HepG2 (cell line): Measurements from ENCODE around the gene GNG3. TPM values are rescaled to one million over a fixed set of nuclear protein-coding genes. Genes with fewer than 3 reads are reported as not detected.

Experiments used
- ATAC-seq: fragments of 200-7000 bp; cut with Tn5 transposase; 3 replicates; pipeline ENCODE4 v1.9.1; 2020; ENCODE audit warnings: mild to moderate bottlenecking, moderate library complexity
- BruUV-seq: library from RNA; stranded (reverse); fragments of 400-500 nt; replicated peaks from 2 replicates; lab custom pipeline; 2021; lab: Mats Ljungman, UMichigan
- CTCF ChIA-PET: fragments of 300-600 bp; formaldehyde crosslinking; extraction: SDS; loops from one replicate; lab custom pipeline; 2021; ENCODE audit warnings: low total read pairs, inconsistent platforms, low intra/inter-chr PET ratio; lab: Yijun Ruan, JAX
- POLR2A ChIA-PET: fragments of 350-600 bp; sonication (Branson Sonifier 250); formaldehyde crosslinking; loops from one replicate; lab custom pipeline; 2020; ENCODE audit warnings: antibody characterized with exemption, inconsistent platforms; lab: Yijun Ruan, JAX
- DNase-seq: peaks from one replicate; pipeline ENCODE4 v3.0.0-alpha.2; 2015; ENCODE audit warnings: low spot score
- FAIRE-seq: peaks from 3 replicates; lab custom pipeline; 2011; peaks lifted over from hg19 to GRCh38; lab: Jason Lieb, UNC
- H2AFZ ChIP-seq: one replicate; pipeline ENCODE4 v1.6.1; 2011; ENCODE audit warnings: low read length, inconsistent platforms
- H3K27ac ChIP-seq: fragments of 300-600 bp; 3 replicates; pipeline ENCODE4 v1.8.0; 2011; ENCODE audit warnings: mixed run types, mild to moderate bottlenecking, mixed read lengths, low read length, inconsistent platforms; ENCODE audit not compliant: insufficient read depth; ENCODE audit errors: extremely low read length
- H3K27me3 ChIP-seq, 2 experiments: fragments of 200-600 bp in 1 of 2; 2 replicates in 1 of 2; 3 replicates in 1 of 2; pipeline versions ENCODE4 v1.6.0 to v1.8.0; 2011; ENCODE audit warnings: low read length in 2 of 2, mild to moderate bottlenecking in 2 of 2, moderate library complexity in 2 of 2, inconsistent platforms in 1 of 2; ENCODE audit not compliant: insufficient read depth in 2 of 2, control insufficient read depth in 1 of 2
- H3K36me3 ChIP-seq, 2 experiments: fragments of 200-600 bp in 1 of 2; replicated peaks in 1 of 2; 2 replicates in 1 of 2; 3 replicates in 1 of 2; pipeline versions ENCODE4 v1.5.1 to v1.8.0; 2011; ENCODE audit warnings: low read length in 2 of 2, inconsistent platforms in 1 of 2; ENCODE audit not compliant: insufficient read depth in 2 of 2, control insufficient read depth in 1 of 2
- H3K4me1 ChIP-seq: 2 replicates; pipeline ENCODE4 v1.5.1; 2012; ENCODE audit warnings: low read length, inconsistent platforms; ENCODE audit not compliant: insufficient read depth
- H3K4me2 ChIP-seq: 2 replicates; pipeline ENCODE4 v1.6.0; 2011; ENCODE audit warnings: low read depth, low read length, inconsistent platforms
- H3K4me3 ChIP-seq, 3 experiments: fragments of 200-600 bp in 1 of 3; sonication (generic), shearing (Covaris generic) in 1 of 3; replicated peaks in 1 of 3; 2 replicates each; pipeline ENCODE4 v1.5.1; 2011 to 2016; ENCODE audit warnings: low read length in 3 of 3, inconsistent platforms in 2 of 3, low read depth in 2 of 3, mild to moderate bottlenecking in 2 of 3, control low read depth in 1 of 3, mixed read lengths in 1 of 3; ENCODE audit not compliant: insufficient read depth in 1 of 3
- H3K79me2 ChIP-seq: one replicate; pipeline ENCODE4 v1.6.1; 2011; ENCODE audit warnings: low read length, inconsistent platforms; ENCODE audit not compliant: insufficient read depth
- H3K9ac ChIP-seq: 2 replicates; pipeline ENCODE4 v1.6.0; 2011; ENCODE audit warnings: mild to moderate bottlenecking, low read depth, low read length, inconsistent platforms; ENCODE audit not compliant: insufficient read depth
- H3K9me3 ChIP-seq: 2 replicates; pipeline ENCODE4 v1.5.1; 2012; ENCODE audit warnings: mild to moderate bottlenecking, low read length
- H4K20me1 ChIP-seq: 2 replicates; pipeline ENCODE4 v1.6.0; 2011; ENCODE audit warnings: inconsistent platforms, mild to moderate bottlenecking, low read length, moderate library complexity; ENCODE audit not compliant: insufficient read depth
- CBX2 ChIP-seq, 2 experiments: fragments of 200-600 bp in 1 of 2; sonication (generic); formaldehyde crosslinking in 1 of 2; IDR thresholded peaks; 2 replicates each; pipeline versions ENCODE4 v1.7.0 to v1.8.1; 2018 to 2022; ENCODE audit warnings: low read depth in 2 of 2, low read length in 1 of 2, mild to moderate bottlenecking in 1 of 2, missing genetic modification reagents in 1 of 2
- HNRNPH1 ChIP-seq: fragments of 200-400 bp; formaldehyde crosslinking; optimal IDR thresholded peaks from 2 replicates; pipeline ENCODE3; 2017; ENCODE audit warnings: mild to moderate bottlenecking, low read depth, low read length
- HNRNPL ChIP-seq: fragments of 200-400 bp; formaldehyde crosslinking; IDR thresholded peaks from 2 replicates; pipeline ENCODE4 v1.6.1; 2017; ENCODE audit warnings: mild to moderate bottlenecking, low read depth, low read length
- HNRNPLL ChIP-seq: fragments of 200-400 bp; formaldehyde crosslinking; IDR thresholded peaks from 2 replicates; pipeline ENCODE4 v1.6.1; 2017; ENCODE audit warnings: mild to moderate bottlenecking, low read depth, low read length; ENCODE audit not compliant: poor library complexity, severe bottlenecking
- KMT2B ChIP-seq: IDR thresholded peaks from 2 replicates; pipeline ENCODE4 v1.6.1; 2016; ENCODE audit warnings: missing genetic modification reagents, missing compliant biosample characterization
- MBNL3 ChIP-seq: fragments of 250-450 bp; sonication (Bioruptor Pico); conservative IDR thresholded peaks from 2 replicates; pipeline ENCODE4 v1.8.0; 2022; ENCODE audit warnings: mild to moderate bottlenecking, inconsistent platforms
- NCOA1 ChIP-seq: sonication (generic); formaldehyde crosslinking; IDR thresholded peaks from 2 replicates; pipeline ENCODE4 v1.9.0; 2021; ENCODE audit warnings: missing genetic modification reagents
- SALL1 ChIP-seq: sonication (generic); formaldehyde crosslinking; IDR thresholded peaks from 2 replicates; pipeline ENCODE4 v1.8.0; 2022; ENCODE audit warnings: mild to moderate bottlenecking, missing genetic modification reagents
- SETDB1 ChIP-seq: sonication (generic); formaldehyde crosslinking; IDR thresholded peaks from 2 replicates; pipeline ENCODE4 v1.5.1; 2020; ENCODE audit warnings: missing genetic modification reagents, mild to moderate bottlenecking, borderline replicate concordance
- ZNF180 ChIP-seq: sonication (generic); formaldehyde crosslinking; IDR thresholded peaks from 2 replicates; pipeline ENCODE4 v1.4.0; 2020; ENCODE audit warnings: low read depth, missing genetic modification reagents, borderline replicate concordance
- ZNF773 ChIP-seq: sonication (generic); formaldehyde crosslinking; IDR thresholded peaks from 2 replicates; pipeline ENCODE4 v1.4.0; 2020; ENCODE audit warnings: missing genetic modification reagents, borderline replicate concordance
- WGBS: methylation state at CpG from one replicate; pipeline ENCODE4 v1.1.6; 2017; ENCODE audit warnings: low lambda C conversion rate; 5-methylcytosine and 5-hydroxymethylcytosine counted together
- in situ Hi-C: cut with HindIII; loops from 2 replicates; pipeline ENCODE4 v1.10.0; 2017; ENCODE audit warnings: low pct_unique_long_range_greater_than_20kb; ENCODE audit not compliant: extremely low pct_ligation_motif_present
- intact Hi-C: fragments of 100-400 bp; cut with micrococcal nuclease; formaldehyde crosslinking; loops from one replicate; pipeline ENCODE4 v1.10.0; 2022; ENCODE audit not compliant: unreplicated experiment
- polyA plus RNA-seq, 8 experiments: library from polyadenylated mRNA; depleted of rRNA in 3 of 8; stranded (reverse) in 7 of 8; unstranded in 1 of 8; fragments of >200 nt; fragmentation: Illumina TruSeq in 4 of 8; extraction: Trizol in 4 of 8; gene quantifications; 2 replicates each; pipeline versions ENCODE4 v1.2.1 to v1.2.3, GENCODE V29; 2011 to 2016; ENCODE audit warnings: low read depth in 4 of 8, missing spikeins in 1 of 8, mixed read lengths in 1 of 8; ENCODE audit not compliant: insufficient read depth in 1 of 8
- total RNA-seq, 5 experiments: library from RNA; depleted of rRNA; stranded (reverse); fragments of >200 nt; fragmentation: Illumina TruSeq; extraction: Trizol; gene quantifications; 2 replicates each; pipeline ENCODE4 v1.2.3, GENCODE V29; 2016; ENCODE audit warnings: low read depth in 1 of 5
- TF ChIP-seq, protein P1 (sequence below): sonication (generic); formaldehyde crosslinking; IDR thresholded peaks from 2 replicates; pipeline ENCODE4; 2020; ENCODE audit warnings: missing genetic modification reagents, mild to moderate bottlenecking, borderline replicate concordance
- TF ChIP-seq, protein P2 (sequence below): sonication (generic); formaldehyde crosslinking; IDR thresholded peaks from 2 replicates; pipeline ENCODE4 v1.5.0; 2020; ENCODE audit warnings: missing genetic modification reagents
- TF ChIP-seq, protein P3 (sequence below): sonication (generic); formaldehyde crosslinking; IDR thresholded peaks from 2 replicates; pipeline ENCODE4 v1.4.0; 2020; ENCODE audit warnings: mild to moderate bottlenecking, missing genetic modification reagents, borderline replicate concordance

GNG3 gene
- total and polyA plus RNA-seq, 2 of the 13 experiments (the other 11 are each of a cell fraction or from before 2014, with no cell fraction given), result not detected

- peaks cover 47% of the 10 kb centered on the region for H3K4me1 ChIP-seq
- CTCF ChIA-PET, result no interaction called here
- no peaks in the 10 kb centered on the region; the same call in none of the 2 replicates for H4K20me1 ChIP-seq
- peak within 1 kb of the TSS; percentile 85 for H3K4me2 ChIP-seq
- peaks cover 35% of the 10 kb centered on the region for H3K79me2 ChIP-seq
- H2AFZ ChIP-seq, result no peak within 1 kb of the TSS
- 2% methylated on average over 36 of the region's 47 CpGs for WGBS
- no peak for FAIRE-seq
- DNase-seq, result peak; percentile 85
- no peaks in the 10 kb centered on the region; a peak in 1 of 5 replicates for H3K27me3 ChIP-seq
- POLR2A ChIA-PET, result interaction anchor here (0.7 to 4.5 kb wide), 42 partner anchors 10 to 272 kb away, joined by 3 to 186 read pairs (median 8); partner anchors contain the start of genes AHNAK, B3GAT3, BSCL2 and EEF1G
- ATAC-seq, result peak; percentile 86
- H3K27ac ChIP-seq, result peak within 1 kb of the TSS; percentile 84
- BruUV-seq, result TSS peak; percentile 91
- in situ Hi-C loops (no loop called here), intact Hi-C loops (no loop called here)
- H3K4me3 ChIP-seq, result peak within 1 kb of the TSS; percentile 69 to 97 (median 91)
- H3K36me3 ChIP-seq, result peaks cover 0 to 15% of the 10 kb centered on the region in 2 experiments; a peak in 2 of 5 replicates
- H3K9ac ChIP-seq, result peak within 1 kb of the TSS; percentile 91
- H3K9me3 ChIP-seq, result no peaks in the 10 kb centered on the region
- peak; percentile 84 for TF ChIP-seq HNRNPLL
- TF ChIP-seq MBNL3, result no peak
- peak; percentile 80 for TF ChIP-seq SALL1 (CRISPR knock-in tag)
- TF ChIP-seq, protein P1, sequence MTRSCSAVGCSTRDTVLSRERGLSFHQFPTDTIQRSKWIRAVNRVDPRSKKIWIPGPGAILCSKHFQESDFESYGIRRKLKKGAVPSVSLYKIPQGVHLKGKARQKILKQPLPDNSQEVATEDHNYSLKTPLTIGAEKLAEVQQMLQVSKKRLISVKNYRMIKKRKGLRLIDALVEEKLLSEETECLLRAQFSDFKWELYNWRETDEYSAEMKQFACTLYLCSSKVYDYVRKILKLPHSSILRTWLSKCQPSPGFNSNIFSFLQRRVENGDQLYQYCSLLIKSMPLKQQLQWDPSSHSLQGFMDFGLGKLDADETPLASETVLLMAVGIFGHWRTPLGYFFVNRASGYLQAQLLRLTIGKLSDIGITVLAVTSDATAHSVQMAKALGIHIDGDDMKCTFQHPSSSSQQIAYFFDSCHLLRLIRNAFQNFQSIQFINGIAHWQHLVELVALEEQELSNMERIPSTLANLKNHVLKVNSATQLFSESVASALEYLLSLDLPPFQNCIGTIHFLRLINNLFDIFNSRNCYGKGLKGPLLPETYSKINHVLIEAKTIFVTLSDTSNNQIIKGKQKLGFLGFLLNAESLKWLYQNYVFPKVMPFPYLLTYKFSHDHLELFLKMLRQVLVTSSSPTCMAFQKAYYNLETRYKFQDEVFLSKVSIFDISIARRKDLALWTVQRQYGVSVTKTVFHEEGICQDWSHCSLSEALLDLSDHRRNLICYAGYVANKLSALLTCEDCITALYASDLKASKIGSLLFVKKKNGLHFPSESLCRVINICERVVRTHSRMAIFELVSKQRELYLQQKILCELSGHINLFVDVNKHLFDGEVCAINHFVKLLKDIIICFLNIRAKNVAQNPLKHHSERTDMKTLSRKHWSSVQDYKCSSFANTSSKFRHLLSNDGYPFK (CRISPR knock-in tag), result peak; percentile 49; the same call in 1 of the 2 replicates
- no peak for TF ChIP-seq NCOA1 (CRISPR knock-in tag)
- TF ChIP-seq, protein P2, sequence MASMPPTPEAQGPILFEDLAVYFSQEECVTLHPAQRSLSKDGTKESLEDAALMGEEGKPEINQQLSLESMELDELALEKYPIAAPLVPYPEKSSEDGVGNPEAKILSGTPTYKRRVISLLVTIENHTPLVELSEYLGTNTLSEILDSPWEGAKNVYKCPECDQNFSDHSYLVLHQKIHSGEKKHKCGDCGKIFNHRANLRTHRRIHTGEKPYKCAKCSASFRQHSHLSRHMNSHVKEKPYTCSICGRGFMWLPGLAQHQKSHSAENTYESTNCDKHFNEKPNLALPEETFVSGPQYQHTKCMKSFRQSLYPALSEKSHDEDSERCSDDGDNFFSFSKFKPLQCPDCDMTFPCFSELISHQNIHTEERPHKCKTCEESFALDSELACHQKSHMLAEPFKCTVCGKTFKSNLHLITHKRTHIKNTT (CRISPR knock-in tag), result no peak
- no peak for TF ChIP-seq ZNF773 (CRISPR knock-in tag)
- no peak for TF ChIP-seq CBX2 (IDR thresholded peaks at IDR 0.05; ENCODE audit: low read depth, low read length)
- TF ChIP-seq CBX2 (CRISPR knock-in tag; IDR thresholded peaks at IDR 0.05; ENCODE audit: low read depth), result no peak
- 0 out of 2 replicates have a peak, but pooled peaks have one; percentile 78 for TF ChIP-seq HNRNPL
- TF ChIP-seq SETDB1 (CRISPR knock-in tag), result no peak
- TF ChIP-seq ZNF180 (CRISPR knock-in tag), result no peak
- TF ChIP-seq, protein P3, sequence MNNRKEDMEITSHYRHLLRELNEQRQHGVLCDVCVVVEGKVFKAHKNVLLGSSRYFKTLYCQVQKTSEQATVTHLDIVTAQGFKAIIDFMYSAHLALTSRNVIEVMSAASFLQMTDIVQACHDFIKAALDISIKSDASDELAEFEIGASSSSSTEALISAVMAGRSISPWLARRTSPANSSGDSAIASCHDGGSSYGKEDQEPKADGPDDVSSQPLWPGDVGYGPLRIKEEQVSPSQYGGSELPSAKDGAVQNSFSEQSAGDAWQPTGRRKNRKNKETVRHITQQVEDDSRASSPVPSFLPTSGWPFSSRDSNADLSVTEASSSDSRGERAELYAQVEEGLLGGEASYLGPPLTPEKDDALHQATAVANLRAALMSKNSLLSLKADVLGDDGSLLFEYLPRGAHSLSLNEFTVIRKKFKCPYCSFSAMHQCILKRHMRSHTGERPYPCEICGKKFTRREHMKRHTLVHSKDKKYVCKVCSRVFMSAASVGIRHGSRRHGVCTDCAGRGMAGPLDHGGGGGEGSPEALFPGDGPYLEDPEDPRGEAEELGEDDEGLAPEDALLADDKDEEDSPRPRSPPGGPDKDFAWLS (CRISPR knock-in tag), result no peak
- peak; percentile 22; the same call in 1 of the 2 replicates for TF ChIP-seq KMT2B (CRISPR knock-in tag)
- peak; percentile 99 for TF ChIP-seq HNRNPH1
These were observed 42.3 kb upstream of the GNG3 start, which contains the start of the genes C11orf98 and CSKMT for GRCh38 chr11:62665075-62665598. Gene C11orf98 (minus strand): TSS chr11:62665210. CDS start chr11:62665169, 41 bp downstream. Gene CSKMT (plus strand): TSS chr11:62665312. CDS start chr11:62665880, 568 bp downstream.
